Astrocyte (in vitro differentiated cells and primary cell): Measurements from ENCODE around the gene TTC1.

ENCODE experiments used
- CTCF ChIP-seq: IDR thresholded peaks from 2 replicates; pipeline ENCODE4 v1.5.1; 2011; ENCODE audit warnings: low read depth, mild to moderate bottlenecking, inconsistent platforms, low read length, moderate library complexity; ENCODE audit not compliant: insufficient read depth
- EZH2 ChIP-seq: IDR thresholded peaks from 2 replicates; pipeline ENCODE4 v1.6.1; 2012; ENCODE audit warnings: mild to moderate bottlenecking, low read length, inconsistent platforms; ENCODE audit not compliant: insufficient read depth

GRCh38 chr5:160036884-160037283 lies 27.9 kb downstream of the TTC1 start:
- no peak for TF ChIP-seq CTCF
- no peak for TF ChIP-seq EZH2
